ENCODE measurements around the gene ZNF71.

Gene ZNF71

DNA sequence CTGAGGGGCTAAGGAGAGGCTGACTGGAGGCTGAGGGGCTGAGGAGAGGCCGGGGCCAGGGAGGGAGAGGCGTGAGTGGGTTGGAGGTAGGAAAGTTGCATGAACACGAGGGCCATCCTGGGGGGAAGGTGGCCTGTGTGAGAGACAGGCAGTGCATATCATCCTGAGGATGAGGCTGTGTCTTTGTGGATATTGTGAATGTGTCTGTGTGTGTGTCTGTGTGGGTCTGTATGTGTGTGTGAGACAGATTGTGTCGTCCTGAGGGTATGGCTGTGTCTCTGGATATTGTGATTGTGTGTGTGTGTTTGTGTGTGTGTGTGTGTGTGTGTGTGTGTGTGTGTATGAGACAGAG lies 422 bp downstream of the ZNF71 start:
- H3K27ac ChIP-seq (ENCODE audit: low read depth, low read length, severe bottlenecking): no peak overlapping the region
- peaks cover 49% of the 10 kb centered on the region for H3K9me3 ChIP-seq (ENCODE audit: control insufficient read depth, low read length)
- WGBS, 2 experiments (ENCODE audit: insufficient coverage in 2 of 2): 0 to 2% methylated on average over 4 of the region's 4 CpGs

DNA sequence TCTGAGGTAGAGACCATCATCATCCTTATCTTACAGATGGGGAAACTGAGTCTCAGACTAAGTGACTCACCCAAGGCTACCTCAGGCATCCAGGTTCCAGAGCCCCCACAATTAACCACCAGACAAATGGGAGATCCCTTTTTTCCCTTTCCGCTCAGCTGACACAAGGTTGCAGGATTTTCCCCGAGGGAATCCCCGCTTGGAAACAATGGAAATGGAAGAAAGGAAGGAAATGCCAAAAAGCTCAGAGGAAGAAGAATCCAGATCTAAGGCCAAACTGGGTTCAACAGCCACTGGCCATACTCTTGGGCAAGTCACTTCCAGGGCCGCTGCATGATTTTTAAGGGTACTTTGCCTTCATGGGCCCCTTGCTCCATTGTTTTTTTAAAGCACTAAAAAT lies 1.6 kb downstream of the ZNF71 start:
- Histone ChIP-seq H3K4me1 (ENCODE audit: control insufficient read depth, insufficient read depth, low read length, poor library complexity, severe bottlenecking) (peaks cover 4% of the 10 kb centered on the region), H3K4me3 (ENCODE audit: extremely low read depth, insufficient read depth, low read length, poor library complexity, severe bottlenecking) (peak overlapping the region; percentile 92), H3K27ac (ENCODE audit: low read depth, low read length, severe bottlenecking) (no peak overlapping the region), H3K9me3 (ENCODE audit: control insufficient read depth, low read length) (peaks cover 44% of the 10 kb centered on the region), H3K36me3 (ENCODE audit: control insufficient read depth, insufficient read depth, low read length) (peaks cover 41% of the 10 kb centered on the region)
- WGBS, 2 experiments (ENCODE audit: insufficient coverage in 2 of 2): 50% methylated on average over 2 of the region's 4 CpGs; no CpG with 5 or more reads in 1 of the 2 experiments

More for the DNA sequence above, 422 bp downstream of the ZNF71 start:
- H3K36me3 ChIP-seq (ENCODE audit: control insufficient read depth, insufficient read depth, low read length): peaks cover 29% of the 10 kb centered on the region
- peaks cover 4% of the 10 kb centered on the region for H3K4me1 ChIP-seq (ENCODE audit: control insufficient read depth, insufficient read depth, low read length, poor library complexity, severe bottlenecking)
- peak overlapping the region; percentile 92 for H3K4me3 ChIP-seq (ENCODE audit: extremely low read depth, insufficient read depth, low read length, poor library complexity, severe bottlenecking)

DNA sequence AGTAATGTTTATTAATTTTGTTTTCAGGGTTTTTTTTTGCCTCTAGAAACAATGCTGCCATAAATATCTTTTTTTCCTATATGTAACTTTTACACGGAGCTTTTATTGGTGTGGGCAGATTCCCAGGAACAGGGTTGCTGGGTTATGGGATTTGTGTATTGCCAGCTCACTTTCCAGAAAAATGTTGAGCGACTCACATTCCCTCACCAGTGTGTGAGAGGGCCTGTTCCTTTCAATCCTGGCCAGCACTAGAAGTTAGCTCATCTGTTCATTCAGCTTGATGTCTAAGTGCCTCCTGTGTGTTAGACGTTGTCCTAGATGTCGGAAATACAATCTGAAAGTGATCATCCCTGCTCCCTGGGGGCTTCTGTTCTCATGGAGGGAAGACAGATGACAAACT lies 2.6 kb downstream of the ZNF71 start:
- H3K27ac ChIP-seq (ENCODE audit: low read depth, low read length, severe bottlenecking): no peak overlapping the region
- no peak overlapping the region for H3K4me3 ChIP-seq (ENCODE audit: extremely low read depth, insufficient read depth, low read length, poor library complexity, severe bottlenecking)
- WGBS, 2 experiments (ENCODE audit: insufficient coverage in 2 of 2): 80 to 92% methylated on average over 1 to 2 of the region's 4 CpGs
- peaks cover 43% of the 10 kb centered on the region for H3K9me3 ChIP-seq (ENCODE audit: control insufficient read depth, low read length)
- peaks cover 4% of the 10 kb centered on the region for H3K4me1 ChIP-seq (ENCODE audit: control insufficient read depth, insufficient read depth, low read length, poor library complexity, severe bottlenecking)
- peaks cover 51% of the 10 kb centered on the region for H3K36me3 ChIP-seq (ENCODE audit: control insufficient read depth, insufficient read depth, low read length)

DNA sequence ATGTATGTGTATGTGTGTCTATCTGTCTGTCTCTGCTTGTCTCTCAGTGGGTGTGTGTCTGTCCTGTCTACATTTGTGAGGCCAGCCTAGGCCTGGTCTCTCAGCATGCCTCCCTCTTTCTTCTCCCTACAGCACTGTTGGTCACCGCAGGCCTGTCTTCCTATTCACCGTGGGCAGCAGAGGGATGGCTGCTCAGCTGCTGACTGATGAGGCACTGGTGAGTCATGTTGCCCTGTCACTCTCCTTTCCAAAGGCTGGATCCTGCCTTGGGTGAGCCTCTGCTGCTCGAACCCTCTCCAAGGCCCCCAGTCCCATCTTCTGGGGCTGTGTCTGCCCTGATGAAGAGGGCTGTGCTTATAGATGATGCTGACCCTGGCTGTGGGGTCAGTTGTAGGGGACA lies 6.3 kb downstream of the ZNF71 start:
- Histone ChIP-seq H3K9me3 (ENCODE audit: control insufficient read depth, low read length) (peaks cover 41% of the 10 kb centered on the region), H3K27ac (ENCODE audit: low read depth, low read length, severe bottlenecking) (no peak overlapping the region), H3K36me3 (ENCODE audit: control insufficient read depth, insufficient read depth, low read length) (peaks cover 82% of the 10 kb centered on the region), H3K4me3 (ENCODE audit: extremely low read depth, insufficient read depth, low read length, poor library complexity, severe bottlenecking) (no peak overlapping the region), H3K4me1 (ENCODE audit: control insufficient read depth, insufficient read depth, low read length, poor library complexity, severe bottlenecking) (no peaks in the 10 kb centered on the region)
- 94 to 96% methylated on average over 2 to 3 of the region's 3 CpGs for WGBS, 2 experiments (ENCODE audit: insufficient coverage in 2 of 2)

DNA sequence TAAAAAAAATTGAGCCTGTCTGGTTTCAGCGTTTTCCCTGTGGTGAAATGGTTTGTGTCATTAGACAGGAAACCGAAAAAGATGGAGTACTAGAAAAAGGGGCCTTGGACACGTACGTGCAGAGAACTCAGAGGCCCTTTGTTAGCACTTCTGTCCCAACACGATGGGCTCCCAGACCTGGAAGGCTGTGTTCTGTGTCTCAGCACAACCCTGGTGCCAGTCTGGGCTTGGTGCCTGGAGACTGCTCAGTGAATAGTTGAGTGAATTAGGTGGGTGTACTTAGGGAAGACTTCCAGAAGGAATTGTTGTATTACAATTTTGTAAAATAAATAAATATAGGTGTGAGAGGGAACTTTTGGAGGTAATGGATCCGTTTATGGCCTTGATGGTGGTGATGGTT lies 8.7 kb downstream of the ZNF71 start:
- Histone ChIP-seq H3K9me3 (ENCODE audit: control insufficient read depth, low read length) (peaks cover 24% of the 10 kb centered on the region), H3K27ac (ENCODE audit: low read depth, low read length, severe bottlenecking) (no peak overlapping the region), H3K4me1 (ENCODE audit: control insufficient read depth, insufficient read depth, low read length, poor library complexity, severe bottlenecking) (no peaks in the 10 kb centered on the region), H3K36me3 (ENCODE audit: control insufficient read depth, insufficient read depth, low read length) (peaks cover 66% of the 10 kb centered on the region), H3K4me3 (ENCODE audit: extremely low read depth, insufficient read depth, low read length, poor library complexity, severe bottlenecking) (no peak overlapping the region)
- 75 to 95% methylated on average over 4 to 5 of the region's 6 CpGs for WGBS, 2 experiments (ENCODE audit: insufficient coverage in 2 of 2)

DNA sequence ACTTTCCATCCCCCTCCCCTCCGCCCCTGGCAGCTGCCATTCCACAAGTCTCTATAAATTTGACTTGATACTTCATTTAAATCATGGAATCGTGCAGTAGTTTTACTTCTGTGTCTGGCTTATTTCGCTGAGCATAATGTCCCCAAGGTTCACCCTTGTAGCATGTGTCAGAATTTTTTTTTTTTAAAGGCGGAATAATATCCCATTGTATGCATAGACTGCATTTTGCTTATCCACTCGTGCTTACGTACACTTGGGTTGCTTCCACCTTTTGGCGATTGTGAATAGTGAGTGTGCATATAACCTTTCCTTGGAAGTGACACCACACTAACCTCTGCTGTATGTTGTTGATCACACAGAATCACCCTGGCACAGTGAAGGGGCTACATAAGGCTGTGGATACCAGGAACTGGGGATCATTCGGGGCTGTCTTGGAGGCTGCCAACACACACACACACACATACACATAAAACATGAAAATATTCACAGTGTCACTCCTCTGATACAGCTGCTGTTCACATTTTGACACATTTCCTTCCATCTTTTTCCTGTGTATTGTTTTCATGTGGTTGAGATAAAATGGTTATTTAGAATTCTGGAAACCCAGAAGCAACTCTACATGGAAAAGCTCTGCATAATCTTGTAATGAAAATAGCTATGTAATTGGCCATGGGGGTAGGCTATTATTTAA lies 13.3 kb downstream of the ZNF71 start:
- 89 to 98% methylated on average over 3 to 7 of the region's 8 CpGs for WGBS, 2 experiments (ENCODE audit: insufficient coverage in 2 of 2)
- Histone ChIP-seq H3K4me3 (ENCODE audit: extremely low read depth, insufficient read depth, low read length, poor library complexity, severe bottlenecking) (no peak overlapping the region), H3K36me3 (ENCODE audit: control insufficient read depth, insufficient read depth, low read length) (peaks cover 67% of the 10 kb centered on the region), H3K4me1 (ENCODE audit: control insufficient read depth, insufficient read depth, low read length, poor library complexity, severe bottlenecking) (no peaks in the 10 kb centered on the region), H3K27ac (ENCODE audit: low read depth, low read length, severe bottlenecking) (no peak overlapping the region), H3K9me3 (ENCODE audit: control insufficient read depth, low read length) (peaks cover 36% of the 10 kb centered on the region)

DNA sequence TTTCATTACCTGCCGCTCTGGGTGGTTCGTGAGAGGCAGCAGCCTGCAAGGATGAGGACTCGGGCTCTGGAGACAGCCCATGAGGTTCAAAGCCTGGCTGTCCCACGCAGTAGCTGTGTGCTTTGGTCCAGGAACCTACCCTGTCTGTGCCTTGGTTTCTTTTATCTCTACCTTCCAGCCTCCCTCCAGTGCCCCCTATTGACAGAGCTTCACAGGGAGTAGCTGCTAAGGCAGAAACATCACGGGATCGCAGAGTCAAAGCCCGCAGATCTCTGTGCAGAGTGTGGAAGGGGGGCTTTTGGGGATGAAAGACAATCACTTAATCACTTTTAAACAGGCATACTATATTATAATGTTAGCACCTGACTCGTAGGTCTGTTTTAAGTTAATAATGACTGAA lies 16.2 kb downstream of the ZNF71 start:
- no peaks in the 10 kb centered on the region for H3K4me1 ChIP-seq (ENCODE audit: control insufficient read depth, insufficient read depth, low read length, poor library complexity, severe bottlenecking)
- peaks cover 60% of the 10 kb centered on the region for H3K36me3 ChIP-seq (ENCODE audit: control insufficient read depth, insufficient read depth, low read length)
- H3K27ac ChIP-seq (ENCODE audit: low read depth, low read length, severe bottlenecking): no peak overlapping the region
- WGBS, 2 experiments (ENCODE audit: insufficient coverage in 2 of 2): 70 to 78% methylated on average over 4 to 5 of the region's 8 CpGs
- peaks cover 43% of the 10 kb centered on the region for H3K9me3 ChIP-seq (ENCODE audit: control insufficient read depth, low read length)
- no peak overlapping the region for H3K4me3 ChIP-seq (ENCODE audit: extremely low read depth, insufficient read depth, low read length, poor library complexity, severe bottlenecking)

DNA sequence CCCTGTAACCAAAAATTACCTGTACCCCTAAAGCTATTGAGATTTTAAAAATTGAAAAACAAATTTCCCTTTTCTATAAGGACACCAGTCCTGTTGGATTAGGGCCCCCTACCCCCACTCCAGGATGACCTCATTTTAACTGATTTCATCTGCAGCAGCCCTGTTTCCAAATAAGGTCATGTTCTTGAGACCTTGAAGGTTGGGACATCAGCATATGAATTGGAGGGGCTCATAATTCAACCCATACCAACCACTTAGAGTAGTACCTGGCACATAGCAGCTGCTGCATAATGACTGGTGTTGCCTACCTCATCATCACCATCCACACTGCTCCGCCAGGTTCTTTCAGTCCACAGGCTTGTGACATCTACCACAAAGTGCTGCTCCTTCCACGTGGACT lies 17.6 kb downstream of the ZNF71 start:
- Histone ChIP-seq H3K4me3 (ENCODE audit: extremely low read depth, insufficient read depth, low read length, poor library complexity, severe bottlenecking) (no peak overlapping the region), H3K4me1 (ENCODE audit: control insufficient read depth, insufficient read depth, low read length, poor library complexity, severe bottlenecking) (no peaks in the 10 kb centered on the region), H3K9me3 (ENCODE audit: control insufficient read depth, low read length) (peaks cover 51% of the 10 kb centered on the region), H3K36me3 (ENCODE audit: control insufficient read depth, insufficient read depth, low read length) (peaks cover 66% of the 10 kb centered on the region), H3K27ac (ENCODE audit: low read depth, low read length, severe bottlenecking) (no peak overlapping the region)
- 90 to 100% methylated on average over 2 of the region's 2 CpGs for WGBS, 2 experiments (ENCODE audit: insufficient coverage in 2 of 2)

DNA sequence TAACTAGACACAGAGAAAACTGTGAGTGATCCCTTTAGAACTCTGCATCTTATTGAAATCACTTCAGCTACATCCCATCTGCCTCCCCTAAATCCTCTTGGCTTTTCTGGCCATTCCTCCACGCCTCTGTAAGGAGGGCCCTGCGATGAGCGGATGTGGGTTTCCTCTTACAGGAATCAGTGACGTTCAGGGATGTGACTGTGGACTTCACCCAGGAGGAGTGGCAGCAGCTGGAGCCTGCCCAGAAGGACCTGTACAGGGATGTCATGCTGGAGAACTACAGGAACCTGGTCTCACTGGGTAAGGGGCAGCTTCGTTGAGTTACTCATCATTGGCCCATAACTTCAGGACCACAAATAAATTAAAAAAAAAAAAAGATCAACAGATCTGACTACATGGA lies 18.5 kb downstream of the ZNF71 start:
- Histone ChIP-seq H3K4me3 (ENCODE audit: extremely low read depth, insufficient read depth, low read length, poor library complexity, severe bottlenecking) (no peak overlapping the region), H3K4me1 (ENCODE audit: control insufficient read depth, insufficient read depth, low read length, poor library complexity, severe bottlenecking) (no peaks in the 10 kb centered on the region), H3K27ac (ENCODE audit: low read depth, low read length, severe bottlenecking) (no peak overlapping the region), H3K9me3 (ENCODE audit: control insufficient read depth, low read length) (peaks cover 57% of the 10 kb centered on the region), H3K36me3 (ENCODE audit: control insufficient read depth, insufficient read depth, low read length) (peaks cover 70% of the 10 kb centered on the region)
- WGBS, 2 experiments (ENCODE audit: insufficient coverage in 2 of 2): 97 to 100% methylated on average over 4 of the region's 5 CpGs

DNA sequence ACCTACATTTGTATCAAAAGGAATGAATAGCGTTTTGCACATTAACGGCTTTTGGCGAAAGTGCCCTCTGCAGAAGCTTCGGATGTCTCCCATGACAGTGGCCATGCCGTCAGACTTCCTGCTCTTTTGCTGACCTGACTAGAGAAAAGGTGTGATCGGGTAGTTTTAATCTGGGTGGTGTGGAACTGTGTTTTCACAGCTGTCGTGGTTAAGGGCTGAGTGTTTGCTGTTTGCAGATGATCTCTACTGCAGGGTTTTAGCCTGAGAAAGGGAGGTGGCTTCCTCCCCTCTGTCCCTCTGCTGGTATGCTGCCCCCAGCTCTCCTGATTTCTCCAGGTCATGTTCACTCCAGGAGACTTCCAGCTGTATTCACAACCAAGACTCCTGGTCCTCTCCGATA lies 22.4 kb downstream of the ZNF71 start:
- H3K4me3 ChIP-seq (ENCODE audit: extremely low read depth, insufficient read depth, low read length, poor library complexity, severe bottlenecking): no peak overlapping the region
- H3K27ac ChIP-seq (ENCODE audit: low read depth, low read length, severe bottlenecking): no peak overlapping the region
- H3K9me3 ChIP-seq (ENCODE audit: control insufficient read depth, low read length): peaks cover 43% of the 10 kb centered on the region
- 96 to 100% methylated on average over 6 of the region's 8 CpGs for WGBS, 2 experiments (ENCODE audit: insufficient coverage in 2 of 2)
- H3K36me3 ChIP-seq (ENCODE audit: control insufficient read depth, insufficient read depth, low read length): peaks cover 73% of the 10 kb centered on the region
- no peaks in the 10 kb centered on the region for H3K4me1 ChIP-seq (ENCODE audit: control insufficient read depth, insufficient read depth, low read length, poor library complexity, severe bottlenecking)

DNA sequence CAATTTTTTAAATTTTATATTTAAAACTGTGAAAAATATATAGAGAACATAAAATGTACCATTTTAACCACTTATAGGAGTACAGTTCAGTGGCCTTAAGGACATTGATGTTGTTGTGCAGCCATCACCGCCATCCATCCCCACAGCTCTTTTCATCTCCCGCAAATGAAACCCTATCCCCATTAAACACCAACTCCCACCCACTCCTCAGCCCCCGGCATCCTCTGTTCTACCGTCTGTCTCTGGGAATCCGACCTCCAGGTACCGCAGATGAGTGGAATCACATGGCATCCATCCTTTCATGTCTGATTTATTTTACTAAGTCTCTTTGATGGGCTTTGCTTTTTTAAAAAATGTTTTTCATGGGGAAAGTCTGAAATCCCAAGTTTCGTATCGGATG lies 24.0 kb downstream of the ZNF71 start:
- 76 to 87% methylated on average over 4 to 7 of the region's 8 CpGs for WGBS, 2 experiments (ENCODE audit: insufficient coverage in 2 of 2)
- peaks cover 75% of the 10 kb centered on the region for H3K36me3 ChIP-seq (ENCODE audit: control insufficient read depth, insufficient read depth, low read length)

More for the DNA sequence above, 24.0 kb downstream of the ZNF71 start:
- Histone ChIP-seq H3K4me3 (ENCODE audit: extremely low read depth, insufficient read depth, low read length, poor library complexity, severe bottlenecking) (no peak overlapping the region), H3K27ac (ENCODE audit: low read depth, low read length, severe bottlenecking) (no peak overlapping the region), H3K9me3 (ENCODE audit: control insufficient read depth, low read length) (peaks cover 42% of the 10 kb centered on the region), H3K4me1 (ENCODE audit: control insufficient read depth, insufficient read depth, low read length, poor library complexity, severe bottlenecking) (no peaks in the 10 kb centered on the region)

Data from mesodermal cell (in vitro differentiated cells).